Measurements from ENCODE around the gene MLXIP.

- TF ChIP-seq CTCF (conservative IDR thresholded peaks at IDR 0.05; ENCODE audit: low read length), result no peak
- TF ChIP-seq EZH2phosphoT487 (IDR thresholded peaks at IDR 0.05; ENCODE audit: borderline replicate concordance), result no peak
Observed at GRCh38 chr12:122099856-122100255, 21.3 kb downstream of the MLXIP start.

Data from Loucy (cell line).